NB4 (cell line): ENCODE data around the gene NONO.
"Not testable (repeated sequence)": the region's sequence is repeated elsewhere in the genome, so short reads cannot be mapped to it uniquely, and the experiment has no call there.

Experiments
- DNase-seq: peaks from one replicate; pipeline ENCODE4 v3.0.0; 2010; ENCODE audit warnings: low read depth
- H3K4me3 ChIP-seq: one replicate; pipeline ENCODE4 v1.5.1; 2011; ENCODE audit warnings: mild to moderate bottlenecking, low read depth, low read length, moderate library complexity
- CTCF ChIP-seq: IDR thresholded peaks from one replicate; pipeline ENCODE4 v1.5.1; 2012; ENCODE audit warnings: low read depth, low read length
- MAX ChIP-seq: IDR thresholded peaks from 2 replicates; pipeline ENCODE4 v1.6.1; 2011; ENCODE audit warnings: low read depth, low read length
- MYC ChIP-seq: IDR thresholded peaks from 2 replicates; pipeline ENCODE4 v1.6.1; 2011; ENCODE audit warnings: low read depth, low read length
- POLR2A ChIP-seq: IDR thresholded peaks from 2 replicates; pipeline ENCODE4 v1.6.1; 2011; ENCODE audit warnings: mild to moderate bottlenecking; ENCODE audit not compliant: insufficient read length; ENCODE audit errors: extremely low read depth

The NONO gene

GRCh38 chrX:71253253-71254091 is 30.0 kb upstream of the NONO start:
- no peak for TF ChIP-seq POLR2A
- peak; percentile 50 for TF ChIP-seq CTCF
- DNase-seq: peak; percentile 71
- peak overlapping the region; percentile 77 for H3K4me3 ChIP-seq

- peak; percentile 38 for TF ChIP-seq POLR2A
- no peak; the same call in none of the 2 replicates for TF ChIP-seq MYC
- DNase-seq: peak; percentile 92
- H3K4me3 ChIP-seq: peak within 1 kb of the TSS; percentile 77
Measured at GRCh38 chrX:71254092-71254963, 29.1 kb upstream of the NONO start, which contains the start of gene ZMYM3. Gene ZMYM3, minus strand, starts transcription at chrX:71254140. Its CDS starts 885 bp downstream, at chrX:71253255.

GRCh38 chrX:71256051-71256450 is 27.4 kb upstream of the NONO start:
- TF ChIP-seq MYC: no peak
- TF ChIP-seq MAX: no peak
- TF ChIP-seq CTCF: no peak
- TF ChIP-seq POLR2A: no peak
- no peak for DNase-seq
- H3K4me3 ChIP-seq: no peak overlapping the region

- H3K4me3 ChIP-seq: no peak overlapping the region
- DNase-seq: no peak
- TF ChIP-seq MAX: no peak
Measured at GRCh38 chrX:71256856-71257255, 26.6 kb upstream of the NONO start.

- not testable (repeated sequence) for DNase-seq, H3K4me3 ChIP-seq
Measured at GRCh38 chrX:71268624-71269023, 14.8 kb upstream of the NONO start.

GRCh38 chrX:71269801-71270395 is 13.5 kb upstream of the NONO start:
- no peak overlapping the region for H3K4me3 ChIP-seq
- TF ChIP-seq MYC (no peak), MAX (no peak), CTCF (no peak), POLR2A (no peak)
- DNase-seq: no peak

- not testable (repeated sequence) for H3K4me3 ChIP-seq, DNase-seq
Measured at GRCh38 chrX:71272313-71272712, 11.1 kb upstream of the NONO start.

- not testable (repeated sequence) for H3K4me3 ChIP-seq, DNase-seq
Measured at GRCh38 chrX:71281300-71281699, 2.1 kb upstream of the NONO start.
